Measurements from ENCODE around the gene BRICD5.

BRICD5 gene

DNA sequence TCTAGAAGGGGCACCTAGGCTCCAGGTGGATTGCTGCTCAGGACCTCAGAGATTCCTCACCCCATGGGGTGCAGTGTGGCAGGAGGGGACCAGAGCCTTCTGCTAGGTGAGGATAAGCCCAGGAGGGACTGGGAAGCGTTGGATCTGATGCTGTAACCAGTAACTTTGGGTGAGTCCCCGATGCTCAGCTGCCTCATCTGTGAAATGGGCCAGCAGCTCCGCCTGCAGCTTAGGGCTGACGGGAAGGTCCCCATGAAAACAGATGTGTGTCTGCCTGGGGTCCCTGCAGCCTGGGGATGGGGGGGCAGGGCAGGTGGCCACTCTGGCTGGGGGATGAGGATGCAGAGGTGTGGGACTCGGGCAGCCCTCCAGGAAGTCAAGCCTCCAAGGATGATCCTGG, 11.6 kb downstream of the BRICD5 start:
- no peak overlapping the region for H3K4me3 ChIP-seq (ENCODE audit: low read depth, low read length)
- no peak for DNase-seq (ENCODE audit: low read depth, low spot score)
- in situ Hi-C loops (cut with HindIII; ENCODE audit: low sequenced_read_pairs) = no loop called here
- TF ChIP-seq, protein P1, sequence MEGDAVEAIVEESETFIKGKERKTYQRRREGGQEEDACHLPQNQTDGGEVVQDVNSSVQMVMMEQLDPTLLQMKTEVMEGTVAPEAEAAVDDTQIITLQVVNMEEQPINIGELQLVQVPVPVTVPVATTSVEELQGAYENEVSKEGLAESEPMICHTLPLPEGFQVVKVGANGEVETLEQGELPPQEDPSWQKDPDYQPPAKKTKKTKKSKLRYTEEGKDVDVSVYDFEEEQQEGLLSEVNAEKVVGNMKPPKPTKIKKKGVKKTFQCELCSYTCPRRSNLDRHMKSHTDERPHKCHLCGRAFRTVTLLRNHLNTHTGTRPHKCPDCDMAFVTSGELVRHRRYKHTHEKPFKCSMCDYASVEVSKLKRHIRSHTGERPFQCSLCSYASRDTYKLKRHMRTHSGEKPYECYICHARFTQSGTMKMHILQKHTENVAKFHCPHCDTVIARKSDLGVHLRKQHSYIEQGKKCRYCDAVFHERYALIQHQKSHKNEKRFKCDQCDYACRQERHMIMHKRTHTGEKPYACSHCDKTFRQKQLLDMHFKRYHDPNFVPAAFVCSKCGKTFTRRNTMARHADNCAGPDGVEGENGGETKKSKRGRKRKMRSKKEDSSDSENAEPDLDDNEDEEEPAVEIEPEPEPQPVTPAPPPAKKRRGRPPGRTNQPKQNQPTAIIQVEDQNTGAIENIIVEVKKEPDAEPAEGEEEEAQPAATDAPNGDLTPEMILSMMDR (IDR thresholded peaks at IDR 0.05; ENCODE audit: low read depth, low read length) = no peak

DNA sequence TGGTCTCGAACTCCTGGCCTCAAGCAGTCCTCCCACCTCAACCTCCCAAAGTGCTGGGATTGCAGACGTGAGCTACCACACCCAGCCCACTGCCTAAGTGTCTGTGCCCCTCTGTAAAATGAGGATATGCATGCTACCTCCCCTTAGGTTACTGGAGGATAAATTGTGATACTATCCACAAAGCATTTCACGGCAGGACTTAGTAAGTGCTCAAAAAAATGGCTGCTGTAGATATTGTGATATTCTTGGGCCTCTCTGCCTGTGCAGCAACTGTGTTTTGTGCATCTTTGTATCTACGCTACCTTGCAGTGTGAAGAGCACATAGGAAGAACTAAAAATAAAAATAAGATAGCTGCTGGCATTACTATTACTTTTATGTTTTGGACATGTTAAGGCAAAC, 12.4 kb downstream of the BRICD5 start:
- H3K4me3 ChIP-seq (ENCODE audit: low read depth, low read length) = no peak overlapping the region
- no peak for DNase-seq (ENCODE audit: low read depth, low spot score)
- in situ Hi-C loops (cut with HindIII; ENCODE audit: low sequenced_read_pairs) = no loop called here
- TF ChIP-seq, protein P1 (IDR thresholded peaks at IDR 0.05; ENCODE audit: low read depth, low read length) = no peak

DNA sequence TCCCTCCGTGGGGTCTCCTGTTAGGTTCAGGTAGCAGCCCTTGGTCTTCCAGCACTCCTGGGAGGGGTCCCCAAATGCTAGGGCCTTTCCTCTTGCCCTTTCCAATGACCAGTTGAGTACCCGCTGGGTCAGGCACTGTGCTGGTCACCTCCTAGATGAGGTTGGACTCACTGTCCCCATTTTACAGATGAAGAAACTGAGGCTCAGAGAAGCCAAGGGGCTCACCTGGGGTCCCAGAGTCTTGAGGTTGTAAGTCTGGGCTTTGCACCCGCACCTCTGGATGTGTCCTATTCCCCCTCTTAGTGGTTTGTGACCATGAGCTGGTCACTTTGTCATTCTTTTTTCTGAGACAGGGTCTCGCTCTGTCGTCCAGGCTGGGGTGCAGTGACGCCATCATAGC, 12.9 kb downstream of the BRICD5 start:
- in situ Hi-C loops (cut with HindIII; ENCODE audit: low sequenced_read_pairs) = no loop called here
- no peak for DNase-seq (ENCODE audit: low read depth, low spot score)
- no peak overlapping the region for H3K4me3 ChIP-seq (ENCODE audit: low read depth, low read length)
- TF ChIP-seq, protein P1 (IDR thresholded peaks at IDR 0.05; ENCODE audit: low read depth, low read length) = no peak

DNA sequence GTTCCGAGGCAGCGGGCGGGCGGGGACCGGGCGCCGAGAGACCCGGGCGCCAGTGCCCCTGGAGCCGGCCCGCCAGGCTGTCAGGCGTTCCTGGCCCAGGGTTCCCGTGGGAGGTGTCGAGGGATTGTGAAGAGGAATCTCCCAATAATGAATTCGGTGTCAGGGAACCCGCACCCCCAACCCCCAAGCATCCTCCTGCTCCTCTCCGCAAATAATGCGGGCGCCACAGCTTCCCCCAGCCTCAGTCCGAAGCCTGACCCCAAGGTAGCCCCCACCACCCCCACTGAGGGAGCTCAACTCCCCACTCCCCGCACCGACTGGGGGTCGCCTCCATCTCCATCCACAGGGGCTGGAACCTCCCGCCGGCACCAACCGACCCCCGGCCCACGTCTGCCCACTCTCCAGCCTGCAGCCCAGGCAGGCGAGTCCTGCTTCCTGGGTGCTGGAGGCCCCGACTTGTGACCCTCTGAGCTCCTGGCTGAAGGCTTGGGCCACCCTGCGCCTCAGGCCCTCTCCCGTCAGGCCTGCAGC, 13.6 kb downstream of the BRICD5 start:
- DNase-seq (ENCODE audit: low read depth, low spot score) = no peak
- no peak overlapping the region for H3K4me3 ChIP-seq (ENCODE audit: low read depth, low read length)
- TF ChIP-seq, protein P1 (IDR thresholded peaks at IDR 0.05; ENCODE audit: low read depth, low read length) = no peak

DNA sequence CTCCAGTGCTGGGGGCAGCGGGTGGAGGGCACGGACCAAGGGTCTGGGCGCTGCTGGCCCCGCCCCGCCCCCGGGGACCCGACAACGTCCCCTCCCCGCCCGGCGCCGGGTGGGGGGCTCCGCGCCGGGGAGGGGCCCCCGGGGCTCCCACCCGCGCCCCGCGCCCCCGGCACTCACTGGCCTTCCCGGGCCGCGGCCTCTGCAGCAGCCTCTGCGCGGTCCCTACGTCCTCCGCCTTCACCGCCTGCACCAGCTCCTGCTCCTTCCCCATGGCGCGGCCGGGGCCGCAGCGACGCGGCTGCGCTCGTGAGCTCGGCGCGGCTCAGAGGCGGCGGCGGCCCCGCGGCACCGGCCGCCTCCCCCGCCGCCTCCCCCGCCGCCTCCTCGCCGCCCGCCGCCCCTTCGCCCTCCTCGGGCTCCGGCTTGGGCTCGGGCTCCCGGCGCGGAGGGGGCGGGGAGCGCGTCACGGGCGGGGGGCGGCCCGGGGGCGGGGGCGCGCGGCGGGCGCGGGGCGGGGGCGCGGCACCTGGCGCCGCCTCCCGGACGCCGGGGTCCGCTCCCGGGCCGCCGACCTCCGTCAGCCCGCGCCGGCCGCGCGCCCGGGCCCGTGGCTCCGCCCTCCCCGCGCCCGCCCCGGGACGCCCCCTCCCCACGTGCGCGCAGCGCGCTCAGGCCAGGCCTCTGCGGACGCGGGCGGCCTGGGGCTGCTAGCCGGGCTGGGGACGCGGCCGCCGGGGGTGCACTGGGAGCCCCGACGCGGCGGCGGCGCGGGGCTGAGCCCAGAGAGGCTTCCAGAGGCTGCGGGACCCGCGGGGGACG, 14.3 kb downstream of the BRICD5 start, which contains the start of gene CASKIN1:
CASKIN1 (minus strand) TSS at position 444 of the 819 bp plus-strand sequence; CDS start at position 271, 173 bp downstream.
- DNase-seq (ENCODE audit: low read depth, low spot score) = no peak
- TF ChIP-seq, protein P1 (IDR thresholded peaks at IDR 0.05; ENCODE audit: low read depth, low read length) = no peak
- H3K4me3 ChIP-seq (ENCODE audit: low read depth, low read length) = no peak within 1 kb of the TSS
- in situ Hi-C loops (cut with HindIII; ENCODE audit: low sequenced_read_pairs) = no loop called here

More for the DNA sequence above, 13.6 kb downstream of the BRICD5 start:
- in situ Hi-C loops (cut with HindIII; ENCODE audit: low sequenced_read_pairs) = no loop called here

DNA sequence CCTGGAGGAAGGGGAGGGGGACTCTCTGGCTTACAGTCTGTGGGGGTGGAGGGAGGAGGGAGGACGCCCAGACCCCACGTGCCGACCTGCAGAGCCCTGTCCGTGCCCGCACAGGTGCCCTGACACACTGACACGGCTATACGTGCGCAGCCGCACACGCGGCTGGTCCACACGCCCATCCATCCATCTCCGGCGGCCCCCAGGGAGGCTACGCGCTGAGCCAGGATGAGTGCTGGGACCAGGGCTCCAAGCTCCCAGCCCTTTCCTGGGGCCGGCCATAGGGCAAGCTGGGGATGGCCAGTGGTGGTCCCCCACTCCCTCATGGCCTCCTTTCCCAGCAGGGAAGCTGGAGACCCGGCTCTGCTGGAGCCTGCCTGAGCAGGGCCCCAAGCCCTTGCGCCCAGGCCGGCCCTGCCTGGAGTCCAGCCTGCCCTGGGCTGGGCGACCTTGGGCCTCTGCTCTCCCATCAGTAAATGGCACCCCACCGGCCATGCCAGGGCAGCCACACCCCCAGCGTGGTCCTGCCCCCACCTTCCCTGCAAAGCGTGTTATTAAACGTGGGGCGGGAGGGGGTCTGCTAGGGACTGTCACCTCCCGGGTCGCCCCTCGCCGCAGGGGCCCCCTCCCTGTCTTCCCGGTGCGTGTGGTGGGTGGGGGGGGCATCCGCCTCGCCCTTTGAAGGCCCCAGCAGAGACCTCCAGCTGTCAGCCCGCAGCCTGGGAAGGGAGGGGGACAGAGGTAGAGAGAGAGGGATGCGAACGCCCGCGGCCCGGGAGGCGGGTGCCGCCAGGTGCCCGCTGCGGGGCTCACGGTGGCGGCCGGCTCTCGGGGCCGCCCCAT, 15.1 kb downstream of the BRICD5 start:
- TF ChIP-seq, protein P1 (IDR thresholded peaks at IDR 0.05; ENCODE audit: low read depth, low read length) = no peak
- no peak overlapping the region for H3K4me3 ChIP-seq (ENCODE audit: low read depth, low read length)
- in situ Hi-C loops (cut with HindIII; ENCODE audit: low sequenced_read_pairs) = no loop called here
- no peak for DNase-seq (ENCODE audit: low read depth, low spot score)

Measured in astrocyte of the spinal cord (primary cell).